ENCODE measurements around the gene MYO16. TPM values are rescaled to one million over a fixed set of nuclear protein-coding genes. Genes with fewer than 3 reads are reported as not detected.

Gene MYO16
- total RNA-seq, 2 donors from 2014 or later = 1.6 to 3.2 TPM

GRCh38 chr13:108919036-108919907, 289.9 kb downstream of the MYO16 start:
- no peak for ATAC-seq
- intact Hi-C loops (cut with DNase I) = no loop called here
- DNase-seq = no peak

GRCh38 chr13:108920137-108920536, 290.7 kb downstream of the MYO16 start:
- DNase-seq (no peak), ATAC-seq (no peak)
- intact Hi-C loops (cut with DNase I) = no loop called here

GRCh38 chr13:108921238-108921637, 291.8 kb downstream of the MYO16 start:
- ATAC-seq (no peak), DNase-seq (no peak)
- intact Hi-C loops (cut with DNase I) = no loop called here

GRCh38 chr13:108922108-108922507, 292.7 kb downstream of the MYO16 start:
- ATAC-seq (no peak), DNase-seq (no peak)
- intact Hi-C loops (cut with DNase I) = no loop called here

GRCh38 chr13:108923386-108924047, 294.1 kb downstream of the MYO16 start:
- no peak for DNase-seq
- intact Hi-C loops (cut with DNase I) = no loop called here
- no peak for ATAC-seq

- ATAC-seq (no peak), DNase-seq (no peak)
- intact Hi-C loops (cut with DNase I) = no loop called here
Measured at GRCh38 chr13:108924134-108924533, 294.7 kb downstream of the MYO16 start.

- intact Hi-C loops (cut with DNase I) = no loop called here
- no peak for ATAC-seq
- no peak for DNase-seq
Measured at GRCh38 chr13:108924541-108924940, 295.1 kb downstream of the MYO16 start.

GRCh38 chr13:108925070-108925469, 295.7 kb downstream of the MYO16 start:
- DNase-seq = no peak
- no peak for ATAC-seq
- intact Hi-C loops (cut with DNase I) = no loop called here

- peak in 1 of 2 donors; percentile 70 for ATAC-seq
- intact Hi-C loops (cut with DNase I) = no loop called here
Measured at GRCh38 chr13:108926862-108927261, 297.5 kb downstream of the MYO16 start.

GRCh38 chr13:108927615-108928014, 298.2 kb downstream of the MYO16 start:
- intact Hi-C loops (cut with DNase I) = no loop called here
- DNase-seq (no peak), ATAC-seq (no peak)

More at GRCh38 chr13:108926862-108927261, 297.5 kb downstream of the MYO16 start:
- no peak for DNase-seq

- ATAC-seq = peak in 1 of 2 donors; percentile 49
- intact Hi-C loops (cut with DNase I) = no loop called here
- no peak for DNase-seq
Measured at GRCh38 chr13:108929532-108930206, 300.3 kb downstream of the MYO16 start.

- intact Hi-C loops (cut with DNase I) = no loop called here
- ATAC-seq (no peak), DNase-seq (no peak)
Measured at GRCh38 chr13:108932196-108932595, 302.8 kb downstream of the MYO16 start.

- intact Hi-C loops (cut with DNase I) = no loop called here
- DNase-seq (no peak), ATAC-seq (no peak)
Measured at GRCh38 chr13:108933061-108933460, 303.6 kb downstream of the MYO16 start.

- no peak for ATAC-seq
- DNase-seq = no peak
- intact Hi-C loops (cut with DNase I) = no loop called here
Measured at GRCh38 chr13:108938155-108938554, 308.7 kb downstream of the MYO16 start.

- DNase-seq (no peak), ATAC-seq (no peak)
- intact Hi-C loops (cut with DNase I) = no loop called here
Measured at GRCh38 chr13:108940121-108940520, 310.7 kb downstream of the MYO16 start.

GRCh38 chr13:108943842-108944241, 314.4 kb downstream of the MYO16 start:
- intact Hi-C loops (cut with DNase I) = no loop called here
- DNase-seq (no peak), ATAC-seq (no peak)

GRCh38 chr13:108944760-108945159, 315.3 kb downstream of the MYO16 start:
- ATAC-seq (no peak), DNase-seq (no peak)
- intact Hi-C loops (cut with DNase I) = no loop called here

- DNase-seq = no peak
- peak; percentile 70 to 85 for ATAC-seq
- intact Hi-C loops (cut with DNase I) = no loop called here
Measured at GRCh38 chr13:108947551-108948030, 318.2 kb downstream of the MYO16 start.

- DNase-seq = no peak
- ATAC-seq = no peak
- intact Hi-C loops (cut with DNase I) = no loop called here
Measured at GRCh38 chr13:108948251-108948671, 318.9 kb downstream of the MYO16 start.
